ENCODE data around the gene TAAR2.

The TAAR2 gene

DNA sequence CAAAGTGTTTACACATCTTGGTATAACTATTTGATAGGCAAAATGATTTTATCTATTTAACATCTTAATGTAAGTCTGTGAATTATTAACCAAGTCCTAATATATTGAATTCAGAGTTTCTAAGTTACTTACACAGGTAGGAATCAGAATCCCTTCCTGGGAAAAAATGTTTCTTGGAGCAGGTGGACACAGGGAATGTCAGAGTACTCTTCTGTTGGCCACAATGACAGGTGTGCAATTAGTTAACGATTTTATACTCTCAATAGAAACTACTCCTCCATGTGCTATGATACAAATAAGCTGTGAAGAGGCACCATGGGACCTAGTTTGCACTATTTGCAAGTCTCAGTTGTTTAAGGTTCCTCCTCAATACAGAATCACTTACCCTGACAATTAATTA lies 33.7 kb downstream of the TAAR2 start:
- no peak for TF ChIP-seq EZH2phosphoT487 (IDR thresholded peaks at IDR 0.05; ENCODE audit: low read depth)
- TF ChIP-seq, protein P1, sequence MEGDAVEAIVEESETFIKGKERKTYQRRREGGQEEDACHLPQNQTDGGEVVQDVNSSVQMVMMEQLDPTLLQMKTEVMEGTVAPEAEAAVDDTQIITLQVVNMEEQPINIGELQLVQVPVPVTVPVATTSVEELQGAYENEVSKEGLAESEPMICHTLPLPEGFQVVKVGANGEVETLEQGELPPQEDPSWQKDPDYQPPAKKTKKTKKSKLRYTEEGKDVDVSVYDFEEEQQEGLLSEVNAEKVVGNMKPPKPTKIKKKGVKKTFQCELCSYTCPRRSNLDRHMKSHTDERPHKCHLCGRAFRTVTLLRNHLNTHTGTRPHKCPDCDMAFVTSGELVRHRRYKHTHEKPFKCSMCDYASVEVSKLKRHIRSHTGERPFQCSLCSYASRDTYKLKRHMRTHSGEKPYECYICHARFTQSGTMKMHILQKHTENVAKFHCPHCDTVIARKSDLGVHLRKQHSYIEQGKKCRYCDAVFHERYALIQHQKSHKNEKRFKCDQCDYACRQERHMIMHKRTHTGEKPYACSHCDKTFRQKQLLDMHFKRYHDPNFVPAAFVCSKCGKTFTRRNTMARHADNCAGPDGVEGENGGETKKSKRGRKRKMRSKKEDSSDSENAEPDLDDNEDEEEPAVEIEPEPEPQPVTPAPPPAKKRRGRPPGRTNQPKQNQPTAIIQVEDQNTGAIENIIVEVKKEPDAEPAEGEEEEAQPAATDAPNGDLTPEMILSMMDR (IDR thresholded peaks at IDR 0.05; ENCODE audit: low read depth, low read length) = no peak
- no peak overlapping the region for H3K27ac ChIP-seq (ENCODE audit: low read length)
- H3K4me3 ChIP-seq (ENCODE audit: low read length) = no peak overlapping the region
- no peak overlapping the region for H2AFZ ChIP-seq (ENCODE audit: low read depth, low read length)
- H4K20me1 ChIP-seq (ENCODE audit: insufficient read depth, low read length) = no peaks in the 10 kb centered on the region
- no peaks in the 10 kb centered on the region for H3K9me3 ChIP-seq (ENCODE audit: insufficient read depth, low read length)
- H3K27me3 ChIP-seq (ENCODE audit: low read depth, low read length) = no peaks in the 10 kb centered on the region
- H3K4me1 ChIP-seq (ENCODE audit: low read length) = no peaks in the 10 kb centered on the region
- no peaks in the 10 kb centered on the region for H3K79me2 ChIP-seq (ENCODE audit: low read length)
- no peak overlapping the region for H3K4me2 ChIP-seq (ENCODE audit: low read length)
- no peak overlapping the region for H3K9ac ChIP-seq (ENCODE audit: low read length)
- H3K36me3 ChIP-seq (replicated peaks; ENCODE audit: low read depth, low read length) = no peaks in the 10 kb centered on the region

DNA sequence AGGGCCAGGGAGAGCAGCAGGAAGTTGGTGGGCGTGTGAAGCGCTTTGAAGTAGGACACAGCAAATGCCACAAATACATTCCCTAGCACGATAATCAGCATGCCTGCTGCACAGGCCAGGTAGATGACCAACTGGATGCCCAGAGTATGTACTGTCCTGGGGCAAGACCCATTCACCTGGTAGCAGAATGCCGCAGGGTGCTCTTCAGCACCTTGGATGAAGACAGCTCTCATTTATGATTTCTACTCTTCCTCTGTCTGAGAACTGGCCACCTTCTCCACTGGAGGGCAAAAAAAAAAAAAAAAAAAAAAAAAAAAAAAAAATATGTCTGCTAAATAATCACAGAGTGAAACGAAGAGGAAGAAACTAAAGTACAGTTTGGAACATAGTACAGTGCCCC lies 34.6 kb downstream of the TAAR2 start, which contains the start of gene TAAR5:
TSS of gene TAAR5 (minus strand) at position 288 of the 400 bp plus-strand sequence. CDS start at position 233, 55 bp downstream.
- Histone ChIP-seq H3K36me3 (replicated peaks; ENCODE audit: low read depth, low read length) (no peaks in the 10 kb centered on the region), H2AFZ (ENCODE audit: low read depth, low read length) (no peak within 1 kb of the TSS), H4K20me1 (ENCODE audit: insufficient read depth, low read length) (no peaks in the 10 kb centered on the region), H3K9ac (ENCODE audit: low read length) (no peak within 1 kb of the TSS), H3K27ac (ENCODE audit: low read length) (no peak within 1 kb of the TSS), H3K79me2 (ENCODE audit: low read length) (no peaks in the 10 kb centered on the region), H3K4me3 (ENCODE audit: low read length) (no peak within 1 kb of the TSS), H3K4me1 (ENCODE audit: low read length) (no peaks in the 10 kb centered on the region), H3K9me3 (ENCODE audit: insufficient read depth, low read length) (no peaks in the 10 kb centered on the region), H3K27me3 (ENCODE audit: low read depth, low read length) (no peaks in the 10 kb centered on the region), H3K4me2 (ENCODE audit: low read length) (no peak within 1 kb of the TSS)
- TF ChIP-seq EZH2phosphoT487 (IDR thresholded peaks at IDR 0.05; ENCODE audit: low read depth) = no peak
- TF ChIP-seq, protein P1 (IDR thresholded peaks at IDR 0.05; ENCODE audit: low read depth, low read length) = no peak

DNA sequence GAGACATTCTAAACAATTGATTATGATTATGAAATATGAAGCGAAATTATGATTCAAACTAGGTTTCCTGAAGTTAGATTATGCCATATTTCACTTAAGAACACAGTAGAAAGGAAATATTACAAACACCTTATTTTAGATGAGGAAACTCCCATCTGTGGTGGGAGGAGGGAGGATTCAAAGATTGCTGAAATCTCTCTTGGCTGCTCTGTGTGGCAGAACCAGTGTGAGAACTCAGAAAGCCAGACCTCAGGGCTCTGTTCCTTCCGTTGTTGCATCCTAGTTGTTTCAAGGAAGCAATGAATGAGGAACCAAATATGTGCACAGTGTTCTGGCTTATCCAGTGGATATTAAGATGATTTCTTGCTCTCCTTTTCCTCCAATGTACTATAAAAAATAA lies 36.7 kb downstream of the TAAR2 start:
- H4K20me1 ChIP-seq (ENCODE audit: insufficient read depth, low read length) = no peaks in the 10 kb centered on the region
- no peaks in the 10 kb centered on the region for H3K27me3 ChIP-seq (ENCODE audit: low read depth, low read length)
- no peaks in the 10 kb centered on the region for H3K9me3 ChIP-seq (ENCODE audit: insufficient read depth, low read length)
- H3K9ac ChIP-seq (ENCODE audit: low read length) = no peak overlapping the region
- H3K36me3 ChIP-seq (replicated peaks; ENCODE audit: low read depth, low read length) = no peaks in the 10 kb centered on the region
- no peak overlapping the region for H3K27ac ChIP-seq (ENCODE audit: low read length)
- H3K4me3 ChIP-seq (ENCODE audit: low read length) = no peak overlapping the region
- H3K4me2 ChIP-seq (ENCODE audit: low read length) = no peak overlapping the region
- H3K79me2 ChIP-seq (ENCODE audit: low read length) = no peaks in the 10 kb centered on the region
- TF ChIP-seq EZH2phosphoT487 (IDR thresholded peaks at IDR 0.05; ENCODE audit: low read depth) = no peak
- TF ChIP-seq, protein P1 (IDR thresholded peaks at IDR 0.05; ENCODE audit: low read depth, low read length) = no peak
- H3K4me1 ChIP-seq (ENCODE audit: low read length) = no peaks in the 10 kb centered on the region
- no peak overlapping the region for H2AFZ ChIP-seq (ENCODE audit: low read depth, low read length)

DNA sequence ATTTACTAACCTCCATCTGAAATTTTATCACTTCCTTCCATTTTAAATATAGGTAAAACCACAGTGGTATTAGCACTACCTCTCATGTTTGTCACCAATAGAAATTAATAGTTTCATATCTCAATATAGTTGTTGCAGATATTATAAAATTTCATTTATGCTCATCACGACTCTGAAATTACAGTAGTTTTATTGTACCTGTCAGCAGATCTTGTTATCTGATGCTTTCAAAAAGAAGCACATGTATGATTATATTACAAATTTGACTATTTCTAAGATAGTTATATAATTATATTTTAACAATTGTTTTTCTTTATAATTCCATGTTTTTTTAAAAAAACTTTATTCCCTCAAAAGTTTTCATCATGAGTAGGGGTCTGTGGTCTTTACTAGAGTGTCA lies 39.4 kb downstream of the TAAR2 start:
- Histone ChIP-seq H2AFZ (ENCODE audit: low read depth, low read length) (no peak overlapping the region), H3K79me2 (ENCODE audit: low read length) (no peaks in the 10 kb centered on the region), H3K4me3 (ENCODE audit: low read length) (no peak overlapping the region), H3K27ac (ENCODE audit: low read length) (no peak overlapping the region), H3K36me3 (replicated peaks; ENCODE audit: low read depth, low read length) (no peaks in the 10 kb centered on the region), H3K4me2 (ENCODE audit: low read length) (no peak overlapping the region), H3K27me3 (ENCODE audit: low read depth, low read length) (no peaks in the 10 kb centered on the region), H4K20me1 (ENCODE audit: insufficient read depth, low read length) (no peaks in the 10 kb centered on the region), H3K9ac (ENCODE audit: low read length) (no peak overlapping the region), H3K4me1 (ENCODE audit: low read length) (no peaks in the 10 kb centered on the region), H3K9me3 (ENCODE audit: insufficient read depth, low read length) (no peaks in the 10 kb centered on the region)
- TF ChIP-seq, protein P1 (IDR thresholded peaks at IDR 0.05; ENCODE audit: low read depth, low read length) = no peak
- no peak for TF ChIP-seq EZH2phosphoT487 (IDR thresholded peaks at IDR 0.05; ENCODE audit: low read depth)
